H1 (cell line): ENCODE data around the gene AP2B1. TPM values are rescaled to one million over a fixed set of nuclear protein-coding genes. Genes with fewer than 3 reads are reported as not detected.
A peak's percentile ranks its signal among the peaks of the same experiment; 100 is the strongest.

ENCODE experiments used
- CTCF ChIA-PET: fragments of 300-600 bp; sonication (Branson Sonifier 250); formaldehyde crosslinking; loops from one replicate; lab custom pipeline; 2021; ENCODE audit not compliant: partially characterized antibody; lab: Charles Lee
- POLR2A ChIA-PET: fragments of 300-600 bp; sonication (Branson Sonifier 250); formaldehyde crosslinking; loops from one replicate; lab custom pipeline; 2021; ENCODE audit warnings: inconsistent platforms; ENCODE audit not compliant: partially characterized antibody; lab: Charles Lee
- DNase-seq, 2 experiments: peaks; one replicate each; pipeline versions ENCODE4 v3.0.0 to v3.0.0-alpha.2; 2010 to 2022; ENCODE audit warnings: low spot score in 2 of 2, low read depth in 1 of 2, mixed read lengths in 1 of 2
- FAIRE-seq: peaks from 2 replicates; lab custom pipeline; 2011; peaks lifted over from hg19 to GRCh38; lab: Jason Lieb, UNC
- H2AFZ ChIP-seq: 2 replicates; pipeline ENCODE4 v1.8.1; 2012; ENCODE audit warnings: low read length, inconsistent platforms
- H2AK5ac ChIP-seq: 2 replicates; pipeline ENCODE4 v1.6.1; 2013; ENCODE audit warnings: low read depth, low read length
- H2BK120ac ChIP-seq: replicated peaks from 2 replicates; pipeline ENCODE3; 2013; ENCODE audit warnings: low read depth, low read length, inconsistent platforms
- H2BK12ac ChIP-seq: 2 replicates; pipeline ENCODE4 v1.6.1; 2013; ENCODE audit warnings: low read depth, low read length
- H2BK15ac ChIP-seq: 2 replicates; pipeline ENCODE4 v1.6.1; 2013; ENCODE audit warnings: low read length
- H2BK20ac ChIP-seq: 2 replicates; pipeline ENCODE4 v1.6.1; 2013; ENCODE audit warnings: low read length
- H2BK5ac ChIP-seq: 2 replicates; pipeline ENCODE4 v1.6.1; 2013; ENCODE audit warnings: low read depth, low read length
- H3K14ac ChIP-seq: 2 replicates; pipeline ENCODE4 v1.6.1; 2013; ENCODE audit warnings: inconsistent platforms; ENCODE audit not compliant: insufficient read length
- H3K18ac ChIP-seq: 2 replicates; pipeline ENCODE4 v1.6.1; 2013; ENCODE audit warnings: low read length; ENCODE audit errors: extremely low read depth
- H3K23ac ChIP-seq: 2 replicates; pipeline ENCODE4 v1.6.1; 2013; ENCODE audit warnings: inconsistent platforms; ENCODE audit not compliant: insufficient read length
- H3K23me2 ChIP-seq: 2 replicates; pipeline ENCODE4 v1.6.1; 2013; ENCODE audit warnings: low read depth, low read length
- H3K27ac ChIP-seq: 2 replicates; pipeline ENCODE4 v1.6.1; 2011; ENCODE audit warnings: low read depth, low read length, inconsistent platforms
- H3K27me3 ChIP-seq, 4 experiments: replicated peaks in 1 of 4; 1 replicate in 1 of 4; 2 replicates in 3 of 4; pipeline versions ENCODE4 v1.6.1 to v1.8.1; 2011 to 2013; ENCODE audit warnings: low read length in 3 of 4, mild to moderate bottlenecking in 3 of 4, inconsistent platforms in 2 of 4, mixed read lengths in 2 of 4, moderate library complexity in 1 of 4; ENCODE audit not compliant: control insufficient read depth in 3 of 4, insufficient read depth in 3 of 4; ENCODE audit errors: extremely low read depth in 1 of 4
- H3K36me3 ChIP-seq, 4 experiments: 2 replicates each; pipeline versions ENCODE4 v1.6.1 to v1.8.1; 2011 to 2013; ENCODE audit warnings: mild to moderate bottlenecking in 4 of 4, low read length in 3 of 4, moderate library complexity in 2 of 4, control low read depth in 1 of 4, inconsistent platforms in 1 of 4; ENCODE audit not compliant: insufficient read depth in 4 of 4, control insufficient read depth in 2 of 4
- H3K4ac ChIP-seq: replicated peaks from 2 replicates; pipeline ENCODE3; 2013; ENCODE audit warnings: low read length, low read depth, mixed read lengths, inconsistent platforms; ENCODE audit not compliant: insufficient read length
- H3K4me1 ChIP-seq, 4 experiments: replicated peaks in 1 of 4; 1 replicate in 1 of 4; 2 replicates in 3 of 4; pipeline versions ENCODE4 v1.6.1 to v1.8.1; 2011 to 2013; ENCODE audit warnings: low read length in 3 of 4, inconsistent platforms in 2 of 4, mixed read lengths in 1 of 4; ENCODE audit not compliant: insufficient read depth in 4 of 4, control insufficient read depth in 3 of 4
- H3K4me2 ChIP-seq, 2 experiments: 2 replicates each; pipeline versions ENCODE4 v1.6.1 to v1.8.1; 2011 to 2013; ENCODE audit warnings: low read depth in 2 of 2, low read length in 2 of 2, control low read depth in 1 of 2, inconsistent platforms in 1 of 2, mild to moderate bottlenecking in 1 of 2; ENCODE audit not compliant: insufficient read depth in 1 of 2
- H3K4me3 ChIP-seq, 4 experiments: fragments of 200-600, 300-600 bp in 1 of 4; sonication (generic), shearing (Covaris generic), sonication (Bioruptor Twin) in 1 of 4; 2 replicates each; pipeline versions ENCODE4 v1.5.1 to v1.8.1; 2011 to 2016; ENCODE audit warnings: low read length in 4 of 4, low read depth in 3 of 4, control low read depth in 2 of 4, inconsistent platforms in 2 of 4, mild to moderate bottlenecking in 2 of 4, mixed read lengths in 1 of 4, moderate library complexity in 1 of 4; ENCODE audit not compliant: insufficient read depth in 2 of 4; ENCODE audit errors: extremely low read depth in 1 of 4
- H3K56ac ChIP-seq: replicated peaks from 2 replicates; pipeline ENCODE3; 2013; ENCODE audit warnings: low read depth, mild to moderate bottlenecking, mixed read lengths, low read length, inconsistent platforms; ENCODE audit not compliant: insufficient read length
- H3K79me1 ChIP-seq: 2 replicates; pipeline ENCODE4 v1.6.1; 2013; ENCODE audit warnings: low read depth, low read length, control low read depth
- H3K79me2 ChIP-seq, 2 experiments: 2 replicates each; pipeline versions ENCODE4 v1.6.1 to v1.8.1; 2012 to 2013; ENCODE audit warnings: low read length in 2 of 2, mild to moderate bottlenecking in 2 of 2, inconsistent platforms in 1 of 2; ENCODE audit not compliant: insufficient read depth in 2 of 2, control insufficient read depth in 1 of 2
- H3K9ac ChIP-seq, 4 experiments: replicated peaks in 1 of 4; 1 replicate in 1 of 4; 2 replicates in 3 of 4; pipeline versions ENCODE4 v1.6.1 to v1.8.1; 2011 to 2013; ENCODE audit warnings: low read depth in 3 of 4, low read length in 3 of 4, control low read depth in 2 of 4, mild to moderate bottlenecking in 2 of 4, moderate library complexity in 2 of 4, inconsistent platforms in 1 of 4; ENCODE audit errors: extremely low read depth in 1 of 4
- H3K9me3 ChIP-seq, 2 experiments: 2 replicates each; pipeline versions ENCODE4 v1.6.1 to v1.8.1; 2012 to 2013; ENCODE audit warnings: mild to moderate bottlenecking in 2 of 2, moderate library complexity in 2 of 2, control low read depth in 1 of 2, inconsistent platforms in 1 of 2, low read depth in 1 of 2, low read length in 1 of 2, mixed read lengths in 1 of 2; ENCODE audit not compliant: insufficient read depth in 2 of 2
- H4K20me1 ChIP-seq, 2 experiments: replicated peaks in 1 of 2; 2 replicates each; pipeline versions ENCODE3 to v1.8.1; 2011 to 2013; ENCODE audit warnings: inconsistent platforms in 2 of 2, low read length in 2 of 2, mild to moderate bottlenecking in 1 of 2; ENCODE audit not compliant: insufficient read depth in 2 of 2, control insufficient read depth in 1 of 2
- H4K5ac ChIP-seq: 2 replicates; pipeline ENCODE4 v1.6.1; 2013; ENCODE audit warnings: low read length, low read depth, mixed read lengths, inconsistent platforms; ENCODE audit not compliant: insufficient read length
- H4K8ac ChIP-seq: 2 replicates; pipeline ENCODE4 v1.8.0; 2013; ENCODE audit warnings: mild to moderate bottlenecking, moderate library complexity, low read length, inconsistent platforms; ENCODE audit not compliant: insufficient read depth; ENCODE audit errors: extremely low read depth
- H4K91ac ChIP-seq: replicated peaks from 2 replicates; pipeline ENCODE3; 2013; ENCODE audit warnings: low read length, mixed read lengths, inconsistent platforms; ENCODE audit not compliant: insufficient read length
- CHD1 ChIP-seq: IDR thresholded peaks from 2 replicates; pipeline ENCODE4 v1.6.1; 2012; ENCODE audit warnings: low read depth, low read length, improper control_type of control experiment
- CTBP2 ChIP-seq: IDR thresholded peaks from 2 replicates; pipeline ENCODE4 v1.7.0; 2011; ENCODE audit warnings: borderline replicate concordance, mild to moderate bottlenecking, moderate library complexity, mixed read lengths, low read length; ENCODE audit not compliant: insufficient read depth, insufficient read length
- CTCF ChIP-seq, 3 experiments: IDR thresholded peaks; 1 replicate in 2 of 3; 2 replicates in 1 of 3; pipeline versions ENCODE4 v1.5.1 to v1.6.1; 2011; ENCODE audit warnings: low read length in 3 of 3, mild to moderate bottlenecking in 3 of 3, inconsistent platforms in 2 of 3, low read depth in 1 of 3, moderate library complexity in 1 of 3; ENCODE audit not compliant: insufficient read depth in 1 of 3; ENCODE audit errors: control extremely low read depth in 1 of 3
- GTF2F1 ChIP-seq: IDR thresholded peaks from 2 replicates; pipeline ENCODE4 v1.6.1; 2012; ENCODE audit warnings: low read depth, low read length, improper control_type of control experiment, borderline replicate concordance
- KDM1A ChIP-seq: fragments of 200-600, 300-600 bp; sonication (generic); IDR thresholded peaks from 2 replicates; pipeline ENCODE4 v1.7.1; 2016; ENCODE audit warnings: mild to moderate bottlenecking, low read length, borderline replicate concordance
- RAD21 ChIP-seq, 2 experiments: IDR thresholded peaks in 1 of 2; conservative IDR thresholded peaks in 1 of 2; 2 replicates each; pipeline ENCODE4 v1.6.1; 2011; ENCODE audit warnings: low read depth in 2 of 2, low read length in 2 of 2, improper control_type of control experiment in 1 of 2, inconsistent platforms in 1 of 2, mild to moderate bottlenecking in 1 of 2, moderate library complexity in 1 of 2
- TEAD4 ChIP-seq: IDR thresholded peaks from 2 replicates; pipeline ENCODE4 v1.6.1; 2012; ENCODE audit warnings: low read depth, low read length, inconsistent platforms, mixed read lengths
- YY1 ChIP-seq: IDR thresholded peaks from 2 replicates; pipeline ENCODE4 v1.6.1; 2011; ENCODE audit warnings: low read depth, mild to moderate bottlenecking, low read length
- ZNF274 ChIP-seq: IDR thresholded peaks from 2 replicates; pipeline ENCODE4 v1.7.0; 2012; ENCODE audit warnings: low read length, borderline replicate concordance; ENCODE audit errors: extremely low read depth
- WGBS, 2 experiments: shearing (Covaris generic) in 1 of 2; methylation state at CpG; one replicate each; pipeline versions ENCODE4 v1.1.6 to v1.1.7; 2013 to 2015; ENCODE audit warnings: low lambda C conversion rate in 2 of 2, mixed read lengths in 2 of 2, inconsistent platforms in 1 of 2, low coverage in 1 of 2, missing lambda C conversion rate in 1 of 2; ENCODE audit not compliant: insufficient replicate concordance in 2 of 2, insufficient coverage in 1 of 2, insufficient read length in 1 of 2; ENCODE audit errors: extremely low coverage in 1 of 2, missing lambda C conversion rate in 1 of 2; 5-methylcytosine and 5-hydroxymethylcytosine counted together
- polyA plus RNA-seq, 7 experiments: library from polyadenylated mRNA; depleted of rRNA in 3 of 7; stranded (reverse) in 5 of 7; unstranded in 2 of 7; fragments of >200 nt in 5 of 7; fragments of 200-250 nt in 2 of 7; gene quantifications; 1 replicate in 5 of 7; 2 replicates in 1 of 7; 4 replicates in 1 of 7; pipeline versions ENCODE4 v1.2.1 to v1.2.3, GENCODE V29; 2011 to 2013; ENCODE audit warnings: missing spikeins in 2 of 7, mixed read lengths in 2 of 7
- total RNA-seq: library from RNA; stranded (reverse); fragmentation: NEBNext Ultra II Directional; extraction: Animal tissue kit (Norgen Biotek cat#: 25700); gene quantifications from 2 replicates; pipeline ENCODE4 v1.2.1, GENCODE V29; 2021

The AP2B1 gene
- total and polyA plus RNA-seq, 2 of the 8 experiments (the other 6 are each of a cell fraction or from before 2014, with no cell fraction given): 95.5 to 199 TPM

GRCh38 chr17:35769895-35770486, 182.9 kb downstream of the AP2B1 start:
- no peak overlapping the region for H3K23ac ChIP-seq
- H3K27ac ChIP-seq: no peak overlapping the region
- no peak overlapping the region for H3K4me2 ChIP-seq
- no peak overlapping the region for H2BK15ac ChIP-seq
- no peaks in the 10 kb centered on the region for H3K23me2 ChIP-seq
- no peaks in the 10 kb centered on the region for H3K79me2 ChIP-seq
- ChIA-PET POLR2A (interaction anchor here (0.7 to 1.5 kb wide), 2 partner anchors 32 to 38 kb away, joined by 3 to 5 read pairs; partner anchors contain the start of gene TAF15), CTCF (interaction anchor here (0.7 to 13.0 kb wide), 9 partner anchors 11 to 86 kb away, joined by 3 to 247 read pairs (median 19); partner anchors contain the start of genes MMP28 and TAF15)
- H3K9ac ChIP-seq: no peak overlapping the region
- H3K79me1 ChIP-seq: no peaks in the 10 kb centered on the region
- no peak overlapping the region for H2BK12ac ChIP-seq
- no peak overlapping the region for H2AK5ac ChIP-seq
- H3K14ac ChIP-seq: no peak overlapping the region
- no peak for DNase-seq
- no peaks in the 10 kb centered on the region for H4K20me1 ChIP-seq
- H2BK20ac ChIP-seq: no peak overlapping the region
- H3K36me3 ChIP-seq: no peaks in the 10 kb centered on the region
- H3K9me3 ChIP-seq: no peaks in the 10 kb centered on the region; a peak in 1 of 4 replicates
- no peak overlapping the region for H3K56ac ChIP-seq
- no peak overlapping the region for H2BK5ac ChIP-seq
- peaks cover 5 to 30% (median 12%) of the 10 kb centered on the region in 4 experiments for H3K4me1 ChIP-seq
- no peak overlapping the region for H4K91ac ChIP-seq
- H4K8ac ChIP-seq: no peak overlapping the region; the same call in 1 of the 2 replicates
- 96% methylated on average over 46 of the region's 48 CpGs; no CpG with 5 or more reads in 1 of the 2 experiments for WGBS, 2 experiments
- peaks cover 0 to 3% (median 1%) of the 10 kb centered on the region in 4 experiments; a peak in 3 of 7 replicates for H3K27me3 ChIP-seq
- H3K4me3 ChIP-seq: no peak overlapping the region
- no peak overlapping the region for H2BK120ac ChIP-seq
- FAIRE-seq: no peak
- no peak overlapping the region for H2AFZ ChIP-seq
- no peak overlapping the region for H3K18ac ChIP-seq
- no peak overlapping the region for H3K4ac ChIP-seq
- no peak overlapping the region for H4K5ac ChIP-seq
- TF ChIP-seq KDM1A: peak; percentile 83
- TF ChIP-seq YY1: no peak
- TF ChIP-seq CTBP2: no peak
- peak; percentile 5 to 60 (median 43); a peak in 2 of 4 replicates for TF ChIP-seq CTCF (IDR thresholded peaks at IDR 0.05; ENCODE audit: control extremely low read depth in 1 of 3, insufficient read depth in 1 of 3, low read depth in 1 of 3, low read length in 3 of 3)
- no peak for TF ChIP-seq ZNF274
- no peak for TF ChIP-seq GTF2F1
- TF ChIP-seq TEAD4: no peak
- TF ChIP-seq CHD1: no peak
- TF ChIP-seq RAD21 (IDR thresholded peaks at IDR 0.05 in 1 of 2, conservative IDR thresholded peaks at IDR 0.05 in 1 of 2; ENCODE audit: low read depth in 2 of 2, low read length in 2 of 2): no peak
